SK-N-SH treated with all-trans-retinoic acid at 6 μM for 48 hours (cell line): ENCODE data around the gene INSRR.

Source experiments
- ATAC-seq: fragments of 200-7000 bp; cut with Tn5 transposase; 3 replicates; pipeline ENCODE4 v1.9.1; 2020; ENCODE audit warnings: mild to moderate bottlenecking, moderate library complexity
- CSDC2 ChIP-seq: fragments of 250-450 bp; sonication (Bioruptor Pico); IDR thresholded peaks from 2 replicates; pipeline ENCODE4 v1.5.0; 2020; ENCODE audit warnings: mild to moderate bottlenecking, moderate library complexity

The INSRR gene

GRCh38 chr1:156794506-156795373 is 64.2 kb downstream of the INSRR start:
- TF ChIP-seq CSDC2 (CRISPR knock-in tag): no peak
- TF ChIP-seq, all 23 proteins: peak for 0
- ATAC-seq: no peak
